ENCODE data around the gene FERMT2.

GRCh38 chr14:52879958-52880357 is 70.9 kb downstream of the FERMT2 start:
- TF ChIP-seq CTCF (IDR thresholded peaks at IDR 0.05) = no peak
- TF ChIP-seq POLR2A (IDR thresholded peaks at IDR 0.05) = no peak
